Stimulated activated CD8-positive, alpha-beta memory T cell treated with anti-CD3 and anti-CD28 coated beads, Interleukin-15, amount 100 ng/mL, for 1 hour (primary cell): Measurements from ENCODE around the gene ACE.
"Not testable (repeated sequence)": the region's sequence is repeated elsewhere in the genome, so short reads cannot be mapped to it uniquely, and the experiment has no call there.

Source experiments
- DNase-seq: peaks from one replicate; pipeline ENCODE4 v3.0.0-alpha.2; 2020; ENCODE audit warnings: low read depth

Gene ACE

DNA sequence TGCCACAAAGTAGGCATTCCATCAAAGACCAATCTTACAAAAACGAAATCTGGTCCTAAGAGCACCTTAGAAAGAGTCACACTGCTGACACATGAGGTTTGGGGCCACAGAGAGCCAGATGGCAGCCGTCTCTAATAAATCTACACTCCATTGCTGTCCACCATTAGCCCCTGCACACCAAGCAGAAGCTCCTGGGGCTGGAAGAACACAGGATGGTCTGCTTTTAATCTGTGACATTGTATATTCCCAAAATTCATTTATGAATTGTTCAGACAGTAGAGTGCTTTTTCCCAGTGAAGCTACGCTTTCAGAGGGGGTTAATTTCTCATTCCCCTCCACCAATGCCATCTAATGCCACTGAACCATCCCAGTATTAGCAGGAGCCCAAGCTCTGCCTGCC lies 32.4 kb upstream of the ACE start:
- no peak for DNase-seq

DNA sequence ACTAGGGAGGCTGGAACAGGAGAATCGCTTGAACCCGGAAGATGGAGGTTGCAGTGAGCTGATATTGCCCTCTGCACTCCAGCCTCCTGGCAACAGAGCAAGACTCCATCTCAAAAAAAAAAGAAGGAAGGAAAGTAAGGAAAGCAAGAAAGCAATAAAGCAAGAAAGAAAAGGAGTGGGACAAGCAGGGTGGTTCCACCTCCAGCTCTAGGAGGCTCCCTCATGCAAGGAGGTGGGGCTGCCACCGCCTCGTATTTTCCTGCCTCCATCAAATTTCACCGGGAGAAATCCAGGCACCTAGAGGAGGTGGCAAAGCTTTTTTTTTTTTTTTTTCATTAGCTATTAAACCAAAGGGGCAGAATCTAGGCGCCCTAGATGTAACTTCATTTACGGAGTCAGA lies 31.8 kb upstream of the ACE start:
- no peak for DNase-seq

DNA sequence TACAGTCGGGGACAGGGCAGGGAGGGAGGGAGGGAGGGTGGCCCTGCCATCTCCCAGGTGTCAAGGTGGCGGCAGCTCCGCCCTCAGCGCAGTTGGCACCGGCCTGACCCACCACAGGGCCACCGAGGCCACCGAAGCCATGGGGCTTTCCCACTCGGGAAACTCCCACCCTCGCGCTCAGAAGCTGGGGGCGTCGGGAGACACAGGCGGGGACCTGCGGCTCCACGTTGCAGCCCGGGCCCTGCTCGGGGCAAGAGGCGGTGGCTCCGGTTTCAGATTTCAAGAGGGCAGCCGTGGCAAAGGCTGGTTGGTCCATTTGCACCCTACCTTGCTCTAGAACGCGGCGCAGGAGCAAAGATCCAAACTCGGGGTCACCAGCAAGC lies 31.3 kb upstream of the ACE start:
- no peak for DNase-seq

- DNase-seq = peak; percentile 29
Measured at GRCh38 chr17:63445954-63446752, 30.7 kb upstream of the ACE start, which contains the start of gene CYB561. CYB561 (minus strand) TSS chr17:63446306; CDS start chr17:63437547, 8,759 bp downstream.

GRCh38 chr17:63446753-63447470 lies 29.9 kb upstream of the ACE start:
- DNase-seq = no peak

GRCh38 chr17:63447471-63448009 lies 29.3 kb upstream of the ACE start:
- no peak for DNase-seq

DNA sequence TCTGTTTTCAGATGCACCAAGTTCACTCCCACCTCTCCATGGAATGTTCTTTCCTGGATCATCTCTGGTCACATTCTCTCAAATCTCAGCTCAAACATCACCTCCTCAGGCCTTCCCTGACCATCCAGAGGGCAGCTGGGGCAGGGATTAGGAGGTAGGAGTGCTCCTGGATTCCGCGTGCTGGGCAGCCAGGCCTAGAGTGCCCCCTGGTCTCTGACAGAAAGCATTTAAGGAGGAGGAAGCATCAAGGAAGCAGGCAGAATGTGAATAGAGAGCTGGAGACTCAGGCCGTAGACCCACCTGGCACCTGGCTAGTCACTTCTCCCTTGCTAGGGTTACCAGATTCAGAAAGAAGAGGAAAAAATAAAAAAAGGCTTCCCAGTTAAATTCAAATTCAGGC lies 28.2 kb upstream of the ACE start:
- no peak for DNase-seq

DNA sequence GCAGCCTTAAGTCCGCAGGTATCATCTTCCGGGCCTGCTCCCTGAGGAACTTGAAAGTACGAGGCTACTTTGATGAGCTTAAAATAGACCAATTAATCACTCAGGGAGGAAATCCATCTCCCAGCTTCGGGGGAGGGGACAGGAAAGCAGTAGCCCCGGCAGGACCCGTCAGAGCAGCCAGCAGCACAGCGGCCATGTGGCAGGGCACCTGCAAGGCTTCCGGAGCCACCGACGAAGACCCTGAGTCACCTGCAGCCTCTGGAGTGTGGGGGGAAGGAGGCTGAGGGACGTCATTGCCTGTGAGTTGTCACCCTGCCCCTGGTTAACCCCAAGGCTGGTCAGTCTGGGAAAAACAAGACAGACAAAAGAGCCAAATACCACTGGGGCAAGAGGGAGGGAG lies 26.3 kb upstream of the ACE start:
- DNase-seq = no peak

DNA sequence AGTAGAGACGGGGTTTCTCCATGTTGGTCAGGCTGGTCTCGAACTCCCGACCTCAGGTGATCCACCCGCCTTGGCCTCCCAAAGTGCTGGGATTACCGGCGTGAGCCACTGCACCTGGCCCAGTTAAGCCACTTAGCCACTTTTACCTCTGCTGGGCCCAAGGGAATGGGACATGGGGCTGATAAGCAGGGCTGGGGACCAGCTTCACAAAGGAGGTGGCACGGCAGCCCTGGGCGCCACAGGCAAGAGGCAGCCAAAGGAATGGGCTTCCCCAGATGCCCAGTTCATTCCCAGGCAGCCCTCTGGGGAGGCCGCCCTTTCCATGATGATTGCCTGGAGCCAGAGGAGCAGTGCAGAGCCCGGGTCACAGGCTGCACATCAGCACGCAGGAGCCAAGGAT lies 25.7 kb upstream of the ACE start:
- no peak for DNase-seq

DNA sequence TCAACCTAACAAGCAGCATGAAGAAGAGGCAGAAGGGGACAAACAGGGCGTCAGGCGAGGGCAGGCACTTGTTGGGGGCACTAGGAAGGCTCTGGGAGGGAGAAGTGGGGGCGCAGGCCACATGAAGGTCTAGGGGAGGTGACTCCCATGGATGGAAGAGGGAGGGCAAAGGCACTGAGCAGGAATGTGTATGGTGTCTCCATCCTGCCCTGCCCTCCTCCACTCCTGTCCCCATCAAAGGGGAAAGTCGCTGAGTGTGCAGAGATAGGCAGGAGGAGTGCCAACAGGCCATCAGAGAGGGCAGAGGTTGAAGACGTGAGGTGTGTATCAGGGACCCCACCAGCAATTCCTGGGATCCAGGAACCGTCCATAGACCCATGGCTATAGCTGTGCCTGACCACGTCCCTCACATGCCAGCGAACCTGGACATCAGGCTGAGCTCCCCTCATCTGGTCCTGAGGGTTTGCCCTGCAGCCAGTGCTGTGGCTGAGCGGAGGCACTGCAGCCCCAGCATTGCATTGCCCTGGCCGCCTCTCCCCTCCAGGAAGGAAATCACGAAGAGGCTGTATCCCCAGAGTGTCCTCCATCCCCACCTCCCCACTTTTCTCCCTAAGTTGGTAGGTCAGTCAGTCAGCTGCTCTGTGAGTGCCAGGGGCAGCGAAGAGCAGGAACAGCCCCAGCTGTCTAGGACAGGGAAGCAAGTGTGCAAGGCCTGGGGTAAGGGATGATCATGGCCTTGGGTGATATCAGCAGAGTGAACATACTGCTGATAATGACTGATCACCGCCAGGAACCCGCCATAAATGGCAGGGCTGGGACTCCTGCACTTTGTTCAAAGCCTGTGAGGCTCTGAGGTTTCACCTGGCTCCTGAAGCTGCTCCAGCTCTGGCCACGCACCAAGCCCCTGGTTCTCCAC lies 24.6 kb upstream of the ACE start:
- DNase-seq = no peak

DNA sequence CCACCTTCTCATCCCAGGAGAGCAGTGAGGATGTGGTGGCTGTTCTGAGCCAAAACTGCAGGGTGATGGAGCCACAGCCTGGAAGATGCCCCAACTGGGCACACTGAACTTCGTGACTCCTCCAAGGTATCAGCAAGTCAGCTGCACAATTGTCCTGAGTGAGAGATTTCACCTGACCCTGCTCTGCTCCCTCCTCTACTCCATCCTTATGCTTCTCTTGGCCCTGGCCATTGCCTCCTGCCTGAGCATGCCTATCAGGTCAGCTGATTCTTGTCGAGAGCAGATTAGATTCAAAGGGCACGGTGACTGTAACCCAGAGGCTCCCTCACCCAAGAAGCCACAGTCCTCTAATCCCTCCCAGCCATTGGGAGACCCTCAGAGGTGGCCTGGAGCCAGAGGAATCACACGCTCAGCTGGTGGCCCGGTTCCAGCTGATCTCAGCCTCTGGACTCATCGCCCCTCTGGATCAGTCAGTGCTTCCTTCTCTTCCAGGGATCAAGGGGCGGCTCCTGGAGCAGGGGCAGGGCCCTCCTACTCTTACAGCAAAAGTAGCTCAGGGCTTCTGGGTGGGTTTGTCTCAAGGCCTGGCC lies 23.8 kb upstream of the ACE start:
- DNase-seq = no peak

- not testable (repeated sequence) for DNase-seq
Measured at GRCh38 chr17:63454357-63454756, 22.5 kb upstream of the ACE start.

DNA sequence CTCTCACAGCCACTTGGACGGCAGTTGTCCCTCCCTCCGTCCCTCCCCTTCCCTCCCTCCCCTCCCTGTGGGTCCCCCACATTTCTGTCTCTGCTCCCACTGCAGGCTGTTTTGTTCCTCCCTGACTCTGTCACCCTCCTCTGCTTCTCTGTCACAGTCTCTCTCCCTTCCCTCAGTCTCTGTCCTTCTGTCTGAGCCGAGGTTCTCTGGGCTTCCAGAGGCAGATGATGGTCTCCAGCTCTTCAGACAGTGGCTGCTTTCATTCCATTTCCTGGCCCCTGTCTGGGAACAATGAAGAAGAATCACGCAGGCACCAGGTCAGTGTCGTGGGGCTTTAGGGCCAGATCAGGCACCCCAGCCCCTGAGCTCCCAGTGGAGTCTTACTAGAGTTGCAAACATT lies 21.9 kb upstream of the ACE start:
- no peak for DNase-seq

- no peak for DNase-seq
Measured at GRCh38 chr17:63455417-63455816, 21.4 kb upstream of the ACE start.

- no peak for DNase-seq
Measured at GRCh38 chr17:63458478-63458877, 18.4 kb upstream of the ACE start.

DNA sequence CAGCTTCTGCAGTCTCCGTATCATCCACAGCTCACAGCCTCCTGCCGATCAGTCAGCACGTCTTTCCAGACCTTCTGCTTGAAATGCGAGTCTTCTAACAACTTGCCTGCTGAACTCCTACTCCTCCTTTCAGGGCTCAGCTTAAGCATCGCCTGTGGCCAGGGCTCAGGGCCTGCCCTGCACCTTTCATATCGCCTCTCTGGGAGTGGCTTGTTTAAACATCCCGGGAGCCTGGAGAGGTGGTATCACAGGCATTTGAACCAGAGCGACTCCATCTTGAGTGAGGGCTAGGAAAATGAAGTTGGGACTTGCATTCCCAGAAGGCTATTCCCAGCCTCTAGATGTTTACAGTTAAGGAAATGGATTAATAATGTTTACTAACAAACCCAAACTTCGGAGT lies 16.8 kb upstream of the ACE start:
- DNase-seq = no peak

GRCh38 chr17:63463771-63464170 lies 13.1 kb upstream of the ACE start:
- DNase-seq = no peak

DNA sequence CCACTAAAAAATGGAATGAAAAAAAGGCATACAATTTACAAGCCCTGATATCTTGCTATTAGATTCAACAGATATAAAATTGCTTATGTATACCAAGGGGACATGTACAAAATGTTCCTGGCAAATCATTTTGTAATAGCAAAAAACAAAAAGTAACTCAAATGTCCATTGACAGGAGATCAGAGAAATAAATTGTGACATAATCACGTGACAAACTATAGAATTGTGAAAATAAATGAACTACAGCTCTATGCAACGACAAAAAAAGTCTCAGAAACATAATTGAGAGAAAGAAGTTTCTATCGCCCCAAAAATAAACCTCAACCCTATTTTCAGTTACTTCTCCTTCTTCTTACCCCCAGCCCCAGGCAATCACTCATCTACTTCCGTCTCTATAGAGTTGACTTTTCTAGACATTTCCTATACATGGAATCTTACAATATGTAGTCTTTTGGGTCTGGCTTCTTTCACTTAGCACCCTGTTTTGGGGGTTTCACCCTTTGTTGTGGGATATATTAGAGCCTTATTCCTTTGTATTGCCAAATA lies 12.1 kb upstream of the ACE start:
- no peak for DNase-seq

DNA sequence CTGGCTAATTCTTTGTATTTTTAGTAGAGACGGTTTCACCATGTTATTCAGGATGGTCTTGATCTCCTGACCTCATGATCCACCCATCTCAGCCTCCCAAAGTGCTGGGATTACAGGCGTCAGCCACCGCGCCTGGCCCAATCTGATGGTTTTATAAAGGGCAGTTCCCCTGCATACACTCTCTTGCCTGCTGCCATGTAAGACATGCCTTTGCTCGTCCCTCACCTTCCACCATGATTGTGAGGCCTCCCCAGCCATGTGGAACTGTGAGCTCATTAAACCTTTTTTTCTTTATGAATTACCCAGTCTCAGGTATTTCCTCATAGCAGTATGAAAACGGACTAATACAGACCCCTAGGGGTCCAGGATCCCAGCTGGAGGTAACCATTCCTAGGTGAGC lies 8.8 kb upstream of the ACE start:
- DNase-seq = not testable (repeated sequence)

- no peak for DNase-seq
Measured at GRCh38 chr17:63474174-63474573, 2.7 kb upstream of the ACE start.

DNA sequence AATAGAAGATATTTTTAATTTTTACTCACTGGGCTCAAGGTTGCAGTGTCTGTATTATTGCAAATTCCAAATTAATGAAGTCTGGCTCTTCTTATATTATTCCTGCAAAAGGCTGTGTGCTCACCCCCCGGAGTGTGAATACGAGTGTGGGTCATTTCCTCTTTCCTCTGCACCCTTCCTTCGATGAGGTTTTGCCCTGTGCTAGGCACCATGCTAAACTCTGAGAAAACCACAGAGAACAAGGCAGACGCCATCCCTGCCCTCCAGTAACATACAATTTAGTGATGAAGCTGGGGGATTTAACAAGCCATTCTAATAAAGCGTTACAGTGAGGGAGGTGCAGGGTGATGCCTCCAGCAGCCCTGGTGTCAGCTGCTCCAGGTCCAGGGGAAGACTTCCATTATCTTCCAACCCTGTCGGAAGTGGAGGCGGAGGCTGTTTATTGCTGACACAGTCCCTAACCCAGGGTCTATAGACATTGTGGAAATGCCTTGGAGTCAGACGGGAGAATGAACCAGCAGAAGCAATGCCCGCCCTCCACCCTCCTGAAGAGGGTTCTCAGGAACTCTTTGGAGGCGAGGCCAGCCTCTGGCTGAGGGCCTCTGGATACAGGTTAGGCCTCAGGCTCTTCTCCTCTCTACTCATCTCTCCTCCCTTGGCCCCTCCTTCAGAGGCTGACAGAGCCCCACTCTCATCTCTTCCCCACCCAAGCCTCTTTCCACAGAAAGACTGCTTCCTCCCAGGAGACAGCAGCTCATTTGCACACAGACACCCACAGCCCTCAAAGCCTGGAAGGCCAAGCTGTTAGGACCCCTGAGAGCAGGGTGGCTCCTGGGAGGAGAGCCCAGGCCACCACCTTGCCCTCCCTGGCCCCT lies 2.0 kb upstream of the ACE start:
- DNase-seq = no peak
